GM12801 (cell line): ENCODE results near the gene PRTN3.

Experiments used
- CTCF ChIP-seq: IDR thresholded peaks from one replicate; pipeline ENCODE4 v1.5.1; 2011; ENCODE audit warnings: control low read depth; ENCODE audit not compliant: insufficient read length; ENCODE audit errors: extremely low read depth

Gene PRTN3

GRCh38 chr19:892894-893689 lies 52.3 kb downstream of the PRTN3 start, which contains the start of the genes MED16 and RNU6-9:
TSS of gene MED16 (minus strand) at chr19:893187. CDS start at chr19:891131, 2,056 bp downstream.
TSS of gene RNU6-9 (plus strand) at chr19:893484.
- no peak for TF ChIP-seq CTCF

- TF ChIP-seq CTCF = no peak
Measured at GRCh38 chr19:896434-896833, 55.6 kb downstream of the PRTN3 start.

- no peak for TF ChIP-seq CTCF
Measured at GRCh38 chr19:896999-897398, 56.2 kb downstream of the PRTN3 start.

GRCh38 chr19:897442-898039 lies 56.7 kb downstream of the PRTN3 start:
- no peak for TF ChIP-seq CTCF
